GF-D8 (cell line): ENCODE data around the gene POLH.
"Not testable (repeated sequence)": the region's sequence is repeated elsewhere in the genome, so short reads cannot be mapped to it uniquely, and the experiment has no call there.

Experiments
- DNase-seq: peaks from one replicate; lab custom pipeline; 2025; lab: John Stamatoyannopoulos, UW

Gene POLH

DNA sequence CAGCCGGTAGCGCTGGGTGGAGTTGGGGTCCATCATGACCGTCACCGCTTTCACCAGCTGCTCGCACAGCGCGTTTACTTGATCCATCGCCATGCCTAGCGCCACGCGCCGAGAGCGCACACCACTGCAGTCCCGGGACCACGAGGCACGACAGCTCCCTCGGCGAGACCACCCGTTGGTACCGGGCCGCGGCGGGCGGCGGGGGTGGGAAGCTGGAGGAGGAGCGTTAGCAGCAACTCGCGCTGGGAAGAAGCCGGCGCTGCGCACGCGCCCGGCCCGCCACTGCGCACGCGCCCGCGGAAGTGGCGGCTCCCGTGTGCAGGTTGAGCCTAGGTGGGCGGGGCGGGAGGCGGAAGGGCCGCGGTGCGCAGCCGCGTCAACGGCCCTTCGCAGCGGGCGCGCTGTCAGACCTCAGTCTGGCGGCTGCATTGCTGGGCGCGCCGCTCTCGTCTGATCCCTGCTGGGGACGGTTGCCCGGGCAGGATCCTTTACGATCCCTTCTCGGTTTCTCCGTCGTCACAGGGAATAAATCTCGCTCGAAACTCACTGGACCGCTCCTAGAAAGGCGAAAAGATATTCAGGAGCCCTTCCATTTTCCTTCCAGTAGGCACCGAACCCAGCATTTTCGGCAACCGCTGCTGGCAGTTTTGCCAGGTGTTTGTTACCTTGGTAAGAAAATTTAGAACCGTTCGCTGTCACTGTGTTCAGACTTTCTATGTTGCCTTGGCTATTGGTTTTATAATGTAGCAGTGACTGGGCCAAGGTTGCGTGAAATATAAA, at the start of gene POLH, which contains the start of gene XPO5:
Gene POLH, plus strand, starts transcription at position 414 of the 780 bp plus-strand sequence. CDS start 6,135 bp downstream, outside the sequence.
Gene XPO5, minus strand, starts transcription at position 267 of the 780 bp plus-strand sequence. Its CDS starts 174 bp downstream, at position 93.
- DNase-seq: peak; percentile 73

DNA sequence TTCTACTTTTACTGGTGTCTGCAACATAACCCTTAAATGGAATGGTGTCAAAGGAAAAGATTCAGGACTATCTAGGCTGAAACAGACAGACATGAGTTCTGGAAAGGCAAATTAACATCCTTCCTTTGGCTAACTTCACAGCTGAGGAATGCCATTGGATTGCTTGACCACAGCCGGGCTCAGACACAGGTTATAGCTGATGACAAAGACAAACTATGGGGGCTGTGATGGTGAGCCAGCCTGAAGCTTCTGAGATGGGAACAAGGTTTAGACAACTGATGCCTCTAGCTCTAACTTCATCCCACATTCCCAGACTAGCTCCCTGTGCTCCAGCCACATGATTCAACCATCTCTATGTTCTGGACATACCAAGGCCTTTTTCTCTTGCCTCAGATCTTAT, 43.8 kb upstream of the POLH start:
- DNase-seq: no peak

GRCh38 chr6:43538986-43539385, 37.0 kb upstream of the POLH start:
- not testable (repeated sequence) for DNase-seq

- DNase-seq: not testable (repeated sequence)
These were observed 36.6 kb upstream of the POLH start for GRCh38 chr6:43539409-43539808.

DNA sequence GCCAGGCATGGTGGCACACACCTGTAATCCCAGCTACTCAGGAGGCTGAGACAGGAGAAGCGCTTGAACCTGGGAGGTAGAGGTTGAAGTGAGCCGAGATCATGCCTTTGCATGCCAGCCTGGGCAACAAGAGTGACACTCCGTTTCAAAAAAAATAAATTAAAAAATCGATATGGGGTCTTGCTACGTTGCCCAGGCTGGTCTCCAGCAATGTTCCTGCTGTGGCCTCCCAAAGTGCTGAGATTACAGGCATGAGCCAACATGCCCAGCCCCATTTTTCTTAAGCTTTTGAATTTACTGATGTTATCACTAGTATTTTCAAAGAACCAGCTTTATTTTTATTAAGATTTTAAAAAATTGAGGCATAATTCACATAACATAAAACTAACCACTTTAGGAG, 35.5 kb upstream of the POLH start:
- no peak for DNase-seq

GRCh38 chr6:43541774-43542471, 34.1 kb upstream of the POLH start:
- no peak for DNase-seq

DNA sequence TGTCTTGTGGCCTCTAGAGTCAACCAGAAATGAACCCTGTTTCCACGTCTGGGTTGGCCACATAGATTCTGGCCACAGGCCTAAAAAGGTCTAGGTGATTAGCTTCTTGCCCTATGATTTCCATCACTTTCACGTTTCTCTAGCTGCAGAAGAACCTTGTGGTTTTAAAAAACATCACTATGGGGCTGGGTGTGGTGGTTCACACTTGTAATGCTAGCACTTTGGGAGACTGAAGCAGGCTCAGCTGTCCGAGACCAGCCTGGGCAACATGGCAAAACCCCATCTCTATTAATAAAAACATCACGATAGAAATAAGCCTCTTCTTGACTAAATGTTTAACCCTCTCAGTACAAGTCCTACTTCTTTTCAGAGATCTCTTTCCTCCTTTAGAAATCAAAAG, 31.5 kb upstream of the POLH start:
- no peak for DNase-seq

DNA sequence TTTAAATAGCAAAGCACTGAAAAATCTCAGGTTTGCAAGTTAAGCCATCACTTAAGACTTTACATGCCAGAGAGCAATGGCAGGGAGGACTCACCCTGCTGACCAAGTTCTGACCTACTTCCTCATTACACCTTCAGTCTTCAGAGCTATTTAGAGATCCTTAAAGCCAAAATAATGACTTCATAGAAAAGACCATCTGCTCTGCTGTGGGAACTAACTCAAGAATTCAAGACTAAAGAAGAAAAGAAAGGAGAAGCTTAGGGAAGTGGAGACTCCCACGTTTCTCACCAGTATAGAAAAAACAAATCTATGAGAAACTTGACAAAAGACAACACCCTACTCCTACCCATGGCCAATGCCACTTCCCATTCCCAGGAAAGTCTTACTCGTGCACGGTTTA, 28.8 kb upstream of the POLH start:
- no peak for DNase-seq

DNA sequence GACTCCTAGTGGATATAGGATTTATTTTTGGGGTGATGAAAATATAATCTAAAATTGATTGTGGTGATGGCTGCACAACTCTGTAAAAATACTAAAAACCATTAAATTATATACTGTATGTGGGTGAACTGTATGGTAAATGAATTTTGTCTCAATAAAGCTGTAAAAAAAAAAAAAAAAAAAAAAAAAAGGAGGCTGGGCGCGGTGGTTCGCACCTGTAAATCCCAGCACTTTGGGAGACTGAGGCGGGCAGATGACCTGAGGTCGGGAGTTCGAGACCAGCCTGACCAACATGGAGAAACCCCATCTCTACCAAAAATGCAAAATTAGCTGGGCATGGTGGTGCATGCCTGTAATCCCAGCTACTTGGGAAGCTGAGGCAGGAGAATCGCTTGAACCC, 18.4 kb upstream of the POLH start:
- not testable (repeated sequence) for DNase-seq

- no peak for DNase-seq
These were observed 16.7 kb upstream of the POLH start for GRCh38 chr6:43559328-43559727.

DNA sequence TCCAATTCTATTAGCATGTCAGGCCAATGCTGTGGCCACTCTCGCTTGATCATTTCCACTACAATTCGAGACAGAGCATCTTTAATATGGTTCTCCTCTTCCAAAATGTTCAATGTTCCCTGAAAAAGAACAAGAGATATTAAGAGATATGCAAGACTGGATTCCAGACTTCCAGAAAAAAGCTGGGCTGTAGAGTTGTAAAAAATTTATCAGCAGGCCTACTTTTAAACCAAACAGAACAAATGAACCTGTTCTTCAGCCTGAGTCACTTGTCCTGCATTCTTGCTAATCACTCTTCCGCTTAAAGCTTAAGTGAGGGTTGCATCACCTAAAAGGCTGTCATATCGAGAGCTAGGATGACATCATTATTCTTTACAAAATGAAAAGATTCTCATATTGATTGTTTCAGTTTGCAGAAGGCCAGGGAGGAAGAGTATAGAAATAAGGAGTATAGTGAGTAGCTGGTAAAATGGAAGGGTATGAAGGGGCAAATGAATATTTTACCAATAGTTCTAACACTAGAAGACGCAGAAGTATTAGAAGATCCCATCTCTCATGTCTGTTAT, 5.0 kb upstream of the POLH start:
- DNase-seq: no peak

GRCh38 chr6:43572015-43572414, 4.0 kb upstream of the POLH start:
- no peak for DNase-seq

DNA sequence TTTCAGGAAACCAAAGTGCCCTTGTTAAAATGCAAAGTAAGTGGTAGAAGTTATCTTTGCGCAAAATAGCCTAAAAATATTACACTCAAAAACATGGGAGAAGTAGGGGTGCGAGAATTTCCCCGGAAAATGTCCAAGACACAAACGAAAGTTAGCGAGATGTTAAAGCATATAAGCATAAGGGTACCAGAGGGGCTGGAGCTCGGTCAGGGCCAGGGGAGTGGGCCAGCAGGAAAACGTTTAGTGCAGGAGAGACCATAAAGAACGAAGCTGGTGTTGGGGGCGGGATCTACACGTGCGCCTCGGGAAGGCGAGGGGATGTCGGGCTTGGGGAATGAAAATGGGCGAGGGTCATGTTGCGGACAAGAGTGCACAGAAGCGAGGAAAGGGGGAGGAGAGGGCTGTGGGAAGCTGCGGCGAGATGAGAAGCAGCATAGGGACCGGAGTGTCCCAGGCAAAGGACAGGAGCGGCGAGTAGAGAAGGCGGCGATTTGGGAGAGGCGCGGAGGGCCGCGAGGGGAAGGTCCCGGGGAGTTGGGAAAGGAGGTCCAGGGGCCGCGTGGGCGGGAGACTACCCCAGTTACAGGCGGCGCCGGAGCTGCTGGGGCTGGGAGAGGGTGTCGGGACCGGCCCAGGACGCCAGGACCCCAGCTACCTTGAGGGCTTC, 747 bp upstream of the POLH start:
- DNase-seq: no peak

DNA sequence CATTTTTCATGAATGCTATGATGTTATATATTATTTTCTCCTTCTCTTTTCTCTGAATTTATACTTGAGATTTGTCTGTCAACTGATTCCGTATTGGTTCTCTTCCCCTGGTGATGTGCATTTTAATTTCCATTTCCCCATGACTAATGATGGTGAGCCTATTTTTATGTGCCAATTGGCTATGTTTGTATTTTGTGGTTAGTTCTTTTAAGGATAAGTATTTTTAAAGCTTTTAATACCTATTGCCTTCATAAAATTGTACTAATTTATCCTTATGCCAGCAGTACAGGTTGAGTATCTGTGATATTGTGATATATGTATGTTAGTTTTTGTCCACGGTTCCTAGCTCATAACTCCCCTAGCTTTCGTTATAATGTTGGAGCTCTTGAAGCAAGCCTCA, 2.8 kb downstream of the POLH start:
- no peak for DNase-seq

DNA sequence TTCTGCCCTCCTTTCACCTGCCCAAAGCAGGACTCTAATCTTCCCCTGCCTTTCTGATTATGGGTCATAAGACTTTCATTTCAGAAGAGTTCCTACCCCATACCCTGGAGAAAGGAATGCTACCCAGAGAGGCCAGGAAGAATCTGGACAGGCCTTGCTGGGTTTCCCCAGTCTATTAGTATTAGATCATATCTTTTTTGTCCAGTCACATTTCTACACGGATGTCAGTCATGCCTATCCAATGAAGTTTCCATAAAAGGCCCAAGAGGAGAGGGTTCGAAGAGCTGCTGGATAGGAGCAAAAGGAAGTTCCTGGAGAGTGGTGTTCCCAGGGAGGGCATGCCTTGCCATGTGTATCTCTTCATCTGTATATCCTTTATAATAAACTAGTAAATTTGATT, 3.2 kb downstream of the POLH start:
- no peak for DNase-seq

- no peak for DNase-seq
These were observed 6.9 kb downstream of the POLH start for GRCh38 chr6:43582911-43583310.

- DNase-seq: no peak
These were observed 9.0 kb downstream of the POLH start for GRCh38 chr6:43584892-43585570.

- DNase-seq: no peak
These were observed 12.2 kb downstream of the POLH start for GRCh38 chr6:43588194-43588593.

GRCh38 chr6:43589564-43589963, 13.6 kb downstream of the POLH start:
- DNase-seq: not testable (repeated sequence)

- DNase-seq: no peak
These were observed 18.0 kb downstream of the POLH start for GRCh38 chr6:43593938-43594337.

GRCh38 chr6:43600595-43600994, 24.6 kb downstream of the POLH start:
- DNase-seq: no peak

- DNase-seq: no peak
These were observed 28.2 kb downstream of the POLH start for GRCh38 chr6:43604174-43604573.
